ENCODE results near the gene MICU1. TPM values are rescaled to one million over a fixed set of nuclear protein-coding genes. Genes with fewer than 3 reads are reported as not detected.

MICU1 gene
- total and polyA plus RNA-seq, 8 donors: 9.4 to 21.7 (median 12.6) TPM

DNA sequence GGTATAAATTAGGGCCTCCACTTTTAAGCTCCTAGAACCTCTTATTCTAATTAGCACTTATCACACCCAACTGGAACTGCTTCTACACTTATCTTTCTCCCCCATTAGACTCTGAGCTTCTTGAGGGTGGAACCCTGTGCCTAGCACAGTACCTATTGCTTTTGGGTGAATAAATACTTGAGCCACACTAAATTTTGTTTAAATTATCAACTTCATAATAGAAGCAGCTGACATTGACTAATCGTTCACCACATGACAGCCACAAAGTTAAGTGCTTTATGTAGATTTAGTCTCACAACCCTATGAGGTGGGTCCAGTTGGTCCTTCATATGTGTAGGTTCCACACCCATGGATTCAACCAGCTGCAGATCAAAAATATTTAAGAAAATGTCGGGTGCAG, 235.1 kb downstream of the MICU1 start:
- Histone ChIP-seq H3K9me3 (no peaks in the 10 kb centered on the region), H3K4me3 (no peak overlapping the region), H3K36me3 (no peaks in the 10 kb centered on the region), H3K27me3 (no peaks in the 10 kb centered on the region), H3K4me1 (no peaks in the 10 kb centered on the region), H3K27ac (no peak overlapping the region)
- no peak for ATAC-seq
- FAIRE-seq: no peak
- intact Hi-C loops (cut with DNase I): no loop called here
- no peak for TF ChIP-seq CTCF (IDR thresholded peaks at IDR 0.05)
- DNase-seq: no peak
- WGBS, 2 donors: 86 to 94% methylated on average over 2 of the region's 2 CpGs

- ATAC-seq (no peak), DNase-seq (no peak), FAIRE-seq (no peak)
- no peaks in the 10 kb centered on the region for H3K27me3 ChIP-seq
- no peaks in the 10 kb centered on the region for H3K36me3 ChIP-seq
- no peaks in the 10 kb centered on the region for H3K9me3 ChIP-seq
- no peak overlapping the region for H3K27ac ChIP-seq
- no peaks in the 10 kb centered on the region for H3K4me1 ChIP-seq
- no peak for TF ChIP-seq CTCF (IDR thresholded peaks at IDR 0.05)
- H3K4me3 ChIP-seq: no peak overlapping the region
- intact Hi-C loops (cut with DNase I): no loop called here
- 91 to 95% methylated on average over 5 of the region's 5 CpGs for WGBS, 2 donors
These were observed 236.2 kb downstream of the MICU1 start for GRCh38 chr10:72389716-72390115.

GRCh38 chr10:72389014-72389413, 236.9 kb downstream of the MICU1 start:
- H3K36me3 ChIP-seq: no peaks in the 10 kb centered on the region
- DNase-seq (no peak), FAIRE-seq (no peak), ATAC-seq (no peak)
- H3K27ac ChIP-seq: no peak overlapping the region
- WGBS, 2 donors: 94 to 97% methylated on average over 1 of the region's 1 CpG
- H3K4me3 ChIP-seq: no peak overlapping the region
- H3K9me3 ChIP-seq: no peaks in the 10 kb centered on the region
- H3K4me1 ChIP-seq: no peaks in the 10 kb centered on the region
- no peak for TF ChIP-seq CTCF (IDR thresholded peaks at IDR 0.05)
- no peaks in the 10 kb centered on the region for H3K27me3 ChIP-seq
- intact Hi-C loops (cut with DNase I): no loop called here

- DNase-seq (no peak), ATAC-seq (no peak), FAIRE-seq (no peak)
- H3K4me3 ChIP-seq: no peak overlapping the region
- H3K27me3 ChIP-seq: no peaks in the 10 kb centered on the region
- H3K27ac ChIP-seq: no peak overlapping the region
- no peaks in the 10 kb centered on the region for H3K9me3 ChIP-seq
- intact Hi-C loops (cut with DNase I): no loop called here
- no peak for TF ChIP-seq CTCF (IDR thresholded peaks at IDR 0.05)
- H3K4me1 ChIP-seq: no peaks in the 10 kb centered on the region
- whole genome bisulfite sequencing, 2 donors: 95 to 97% methylated on average over 5 of the region's 5 CpGs
- H3K36me3 ChIP-seq: no peaks in the 10 kb centered on the region
These were observed 237.8 kb downstream of the MICU1 start for GRCh38 chr10:72388062-72388461.

- H3K27ac ChIP-seq: no peak overlapping the region
- WGBS, 2 donors: 71 to 78% methylated on average over 3 of the region's 3 CpGs
- H3K4me3 ChIP-seq: no peak overlapping the region
- intact Hi-C loops (cut with DNase I): no loop called here
- no peaks in the 10 kb centered on the region for H3K9me3 ChIP-seq
- no peak for TF ChIP-seq CTCF (IDR thresholded peaks at IDR 0.05)
- FAIRE-seq (no peak), DNase-seq (no peak), ATAC-seq (no peak)
- H3K27me3 ChIP-seq: no peaks in the 10 kb centered on the region
- no peaks in the 10 kb centered on the region for H3K36me3 ChIP-seq
- H3K4me1 ChIP-seq: no peaks in the 10 kb centered on the region
These were observed 238.8 kb downstream of the MICU1 start for GRCh38 chr10:72386916-72387586.
